Pons (tissue), 1 donor: ENCODE measurements around the gene CD19.
"Not testable (repeated sequence)": the region's sequence is repeated elsewhere in the genome, so short reads cannot be mapped to it uniquely, and the experiment has no call there.

Experiments used
- DNase-seq: peaks from one replicate; pipeline ENCODE4 v3.0.0-alpha.2; 2016; ENCODE audit warnings: low spot score

Gene CD19

DNA sequence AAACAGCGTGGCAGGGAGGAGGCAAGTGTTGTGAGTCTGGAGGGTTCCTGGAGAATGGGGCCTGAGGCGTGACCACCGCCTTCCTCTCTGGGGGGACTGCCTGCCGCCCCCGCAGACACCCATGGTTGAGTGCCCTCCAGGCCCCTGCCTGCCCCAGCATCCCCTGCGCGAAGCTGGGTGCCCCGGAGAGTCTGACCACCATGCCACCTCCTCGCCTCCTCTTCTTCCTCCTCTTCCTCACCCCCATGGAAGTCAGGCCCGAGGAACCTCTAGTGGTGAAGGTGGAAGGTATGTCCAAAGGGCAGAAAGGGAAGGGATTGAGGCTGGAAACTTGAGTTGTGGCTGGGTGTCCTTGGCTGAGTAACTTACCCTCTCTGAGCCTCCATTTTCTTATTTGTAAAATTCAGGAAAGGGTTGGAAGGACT lies at the start of gene CD19:
Gene CD19, plus strand, starts transcription at position 171 of the 425 bp plus-strand sequence. Its CDS starts 30 bp downstream, at position 201.
- no peak for DNase-seq

DNA sequence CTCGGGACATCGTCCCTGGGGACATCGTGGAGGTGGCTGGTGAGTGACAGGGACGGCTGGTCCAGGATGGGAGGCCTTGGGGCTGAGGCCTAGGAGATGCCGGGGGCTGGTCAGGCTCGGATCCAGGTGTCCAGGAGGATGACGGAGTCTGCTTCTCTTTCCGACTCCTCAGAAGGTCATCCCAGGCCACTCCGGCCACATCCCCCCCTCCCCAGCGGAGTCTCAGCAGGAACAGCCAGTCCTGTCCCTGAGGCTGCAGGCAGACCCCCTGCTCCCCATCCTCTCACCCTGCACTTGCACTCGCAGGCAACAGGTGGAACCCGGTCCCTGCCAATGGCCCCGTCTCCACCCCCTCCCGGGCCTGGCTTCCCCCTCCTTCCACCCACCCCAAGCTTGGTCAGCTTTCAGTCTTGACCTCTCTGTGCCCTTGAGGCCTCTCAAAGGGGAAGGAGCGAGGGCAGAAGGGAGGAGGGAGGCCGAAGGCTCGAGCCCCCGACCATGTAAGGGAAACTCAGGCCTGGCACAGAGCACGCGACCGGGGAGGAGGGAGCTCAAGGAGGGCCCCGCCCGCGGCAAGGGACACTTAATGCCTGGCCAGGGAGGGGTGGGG lies 49.1 kb upstream of the CD19 start:
- DNase-seq = no peak

- no peak for DNase-seq
Observed at GRCh38 chr16:28883221-28883996, 48.4 kb upstream of the CD19 start.

DNA sequence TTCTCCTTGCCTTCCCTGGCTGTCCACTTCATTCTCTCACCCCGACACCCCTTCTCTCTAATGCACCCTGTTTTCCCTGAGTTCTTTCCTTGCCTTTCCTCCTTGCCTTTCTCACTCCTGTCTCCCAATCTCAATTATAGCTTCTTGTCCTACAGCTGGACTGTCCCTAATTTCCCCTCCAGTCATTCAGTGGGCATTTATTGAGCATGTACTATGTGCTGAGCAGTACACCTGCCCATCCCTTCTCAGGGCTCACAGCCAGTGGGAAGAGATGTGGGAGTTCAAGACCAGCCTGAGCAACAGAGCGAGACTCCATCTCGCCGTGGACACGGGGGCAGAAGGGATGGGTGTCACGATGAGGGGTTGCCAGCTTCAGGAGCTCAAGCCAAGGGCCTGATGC lies 47.7 kb upstream of the CD19 start:
- no peak for DNase-seq

- DNase-seq = no peak
Observed at GRCh38 chr16:28886945-28887344, 44.8 kb upstream of the CD19 start.

GRCh38 chr16:28890355-28890754 lies 41.4 kb upstream of the CD19 start:
- not testable (repeated sequence) for DNase-seq

- no peak for DNase-seq
Observed at GRCh38 chr16:28891964-28892890, 39.5 kb upstream of the CD19 start.

DNA sequence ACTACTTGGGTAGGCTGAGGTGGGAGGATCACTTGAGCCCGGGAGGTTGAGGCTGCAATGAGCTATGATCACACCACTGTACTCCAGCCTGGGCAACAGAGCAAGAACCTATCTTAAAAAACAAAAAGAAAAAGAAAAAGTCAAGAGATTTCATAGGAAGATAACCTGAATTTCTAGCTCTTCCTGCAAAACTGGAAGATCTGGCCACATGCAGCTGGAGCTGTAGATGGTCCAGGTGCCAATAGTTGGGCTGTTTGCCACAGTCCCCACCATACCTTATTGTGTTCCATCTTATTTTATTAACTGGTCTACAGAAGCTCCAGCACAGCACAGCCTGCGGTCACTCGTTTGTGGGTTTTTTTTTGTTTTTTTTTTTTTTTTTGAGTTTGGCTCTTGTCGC lies 38.5 kb upstream of the CD19 start:
- DNase-seq = no peak

DNA sequence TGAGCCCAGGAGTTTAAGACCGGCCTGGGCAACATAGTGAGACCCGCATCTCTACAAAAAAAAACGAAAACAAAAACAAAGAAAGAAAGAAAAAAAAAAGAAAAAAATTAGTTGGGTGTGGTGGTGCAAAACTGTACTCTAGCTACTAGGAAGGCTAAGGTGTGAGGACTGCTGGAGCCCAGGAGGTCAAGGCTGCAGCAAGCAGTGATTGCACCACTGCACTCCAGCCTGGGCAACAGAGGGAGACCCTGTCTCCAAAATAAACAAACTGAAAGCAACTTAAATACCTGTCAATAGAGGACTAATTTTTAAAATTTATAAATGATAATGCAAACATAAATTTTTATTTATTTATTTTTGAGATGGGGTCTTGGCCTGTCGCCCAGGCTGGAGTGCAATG lies 36.2 kb upstream of the CD19 start:
- DNase-seq = no peak

- DNase-seq = no peak
Observed at GRCh38 chr16:28897826-28898225, 33.9 kb upstream of the CD19 start.

- no peak for DNase-seq
Observed at GRCh38 chr16:28898266-28898665, 33.5 kb upstream of the CD19 start.

DNA sequence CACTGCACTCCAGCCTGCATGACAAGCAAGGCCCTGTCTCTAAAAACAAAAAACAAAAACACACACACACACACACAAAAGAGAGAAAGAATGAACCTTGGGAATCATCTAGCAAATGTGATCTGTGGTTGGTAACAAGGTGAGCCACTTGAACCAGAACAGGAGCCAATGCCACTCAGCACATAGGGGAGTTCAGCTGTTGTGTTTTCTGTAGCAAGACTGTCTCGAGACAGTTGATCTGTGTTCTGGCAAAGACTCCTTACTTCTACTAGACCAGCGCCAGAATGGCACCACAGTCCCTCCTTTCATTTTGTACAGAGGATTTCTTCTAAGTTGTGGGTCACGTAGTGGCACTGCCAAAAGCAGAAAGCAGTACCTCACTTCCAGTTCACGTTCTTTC lies 32.8 kb upstream of the CD19 start:
- DNase-seq = no peak

DNA sequence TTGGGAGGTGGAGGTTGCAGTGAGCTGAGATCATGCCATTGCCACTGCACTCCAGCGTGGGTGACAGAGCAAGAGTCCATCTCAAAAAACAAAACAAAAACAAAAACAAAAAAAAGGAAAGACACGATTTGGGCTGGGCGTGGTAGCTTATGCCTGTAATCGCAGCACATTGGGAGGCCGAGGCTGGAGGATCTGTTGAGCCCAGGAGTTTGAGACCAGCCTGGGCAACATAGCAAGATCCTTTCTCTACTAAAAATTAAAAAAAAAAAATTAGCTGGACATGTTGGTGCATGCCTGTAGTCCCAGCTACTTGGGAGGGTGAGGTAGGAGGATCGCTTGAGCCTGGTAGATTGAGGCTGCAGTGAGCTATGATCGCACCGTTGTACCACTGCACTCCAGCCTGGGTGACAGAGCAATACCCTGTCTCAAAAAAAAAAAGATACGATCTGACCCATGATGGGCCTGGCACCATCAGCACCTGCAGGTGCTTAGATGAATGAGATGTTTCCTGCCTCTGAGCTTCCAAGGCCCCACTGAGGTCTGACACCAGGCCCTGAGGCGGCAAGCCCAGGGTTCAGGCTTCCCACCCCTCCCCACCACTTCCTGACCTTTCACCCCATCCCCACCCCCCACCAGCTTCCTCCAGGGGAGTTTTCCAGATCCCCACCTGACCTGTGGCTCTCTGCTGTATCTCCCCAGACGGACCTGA lies 31.7 kb upstream of the CD19 start:
- no peak for DNase-seq

- no peak for DNase-seq
Observed at GRCh38 chr16:28900601-28901000, 31.2 kb upstream of the CD19 start.

DNA sequence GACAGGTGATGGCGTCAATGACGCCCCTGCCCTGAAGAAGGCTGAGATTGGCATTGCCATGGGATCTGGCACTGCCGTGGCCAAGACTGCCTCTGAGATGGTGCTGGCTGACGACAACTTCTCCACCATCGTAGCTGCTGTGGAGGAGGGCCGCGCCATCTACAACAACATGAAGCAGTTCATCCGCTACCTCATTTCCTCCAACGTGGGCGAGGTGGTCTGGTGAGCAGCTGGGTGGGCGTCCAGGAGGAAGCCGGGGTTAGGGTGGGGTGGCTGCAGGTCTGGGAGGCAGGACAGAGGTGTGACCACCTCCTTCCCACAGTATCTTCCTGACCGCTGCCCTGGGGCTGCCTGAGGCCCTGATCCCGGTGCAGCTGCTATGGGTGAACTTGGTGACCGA lies 29.9 kb upstream of the CD19 start:
- DNase-seq = no peak

GRCh38 chr16:28902909-28903308 lies 28.9 kb upstream of the CD19 start:
- no peak for DNase-seq

GRCh38 chr16:28903344-28904042 lies 28.3 kb upstream of the CD19 start:
- no peak for DNase-seq

GRCh38 chr16:28904363-28904762 lies 27.4 kb upstream of the CD19 start:
- no peak for DNase-seq

DNA sequence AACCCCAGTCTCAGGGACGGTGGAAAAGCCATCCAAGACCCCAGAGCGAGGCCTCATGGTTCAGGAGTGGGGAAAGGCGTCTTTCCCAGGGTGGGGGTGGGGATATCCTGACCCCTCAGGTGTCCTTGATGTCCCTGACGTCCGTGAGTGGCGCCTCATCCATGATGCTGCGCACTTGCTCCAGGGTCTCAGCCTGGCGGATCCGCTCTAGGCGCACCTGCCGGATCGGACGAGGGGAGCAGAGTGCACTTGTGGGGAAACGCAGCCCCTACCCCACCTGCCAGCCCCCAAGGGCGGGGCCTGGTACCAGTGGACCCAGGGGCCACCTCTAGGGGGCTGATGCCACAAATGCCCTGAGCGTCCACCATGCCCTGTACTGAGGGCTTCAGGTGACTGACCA lies 26.9 kb upstream of the CD19 start:
- DNase-seq = no peak

- no peak for DNase-seq
Observed at GRCh38 chr16:28905229-28905754, 26.5 kb upstream of the CD19 start.

DNA sequence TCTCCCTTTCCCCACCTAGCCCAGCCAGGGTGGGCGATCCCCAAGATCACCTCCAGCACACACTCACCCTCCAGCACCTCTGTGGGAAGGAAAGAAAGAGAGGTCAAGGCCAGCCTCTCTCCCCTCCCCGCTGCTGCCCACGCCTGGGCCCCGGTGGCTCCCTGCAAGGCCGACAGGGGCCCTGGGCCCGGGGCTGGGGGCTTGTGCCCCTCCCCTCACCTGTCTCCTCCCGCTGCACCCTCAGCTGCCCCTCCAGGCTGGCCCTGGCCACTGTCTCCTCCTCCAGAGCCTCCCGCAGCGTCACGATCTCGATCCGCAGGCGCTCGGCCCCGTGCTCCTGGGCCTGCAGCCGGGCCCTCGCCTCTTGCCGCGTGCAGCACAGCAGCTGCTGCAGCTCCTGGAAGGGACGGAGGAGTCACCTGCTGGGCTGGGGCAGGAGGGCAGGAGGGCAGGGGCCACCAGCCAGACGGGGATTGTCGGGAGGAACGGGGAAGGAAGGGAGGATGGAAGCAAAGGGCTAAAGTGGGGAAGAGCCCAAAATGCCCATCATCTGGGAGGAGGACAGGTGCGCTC lies 25.9 kb upstream of the CD19 start:
- DNase-seq = no peak
